Progenitor cell of endocrine pancreas (in vitro differentiated cells): Measurements from ENCODE around the gene ASAP3. TPM values are rescaled to one million over a fixed set of nuclear protein-coding genes. Genes with fewer than 3 reads are reported as not detected.

Experiments
- DNase-seq: peaks from one replicate; pipeline ENCODE4 v3.0.0; 2021; ENCODE audit warnings: low spot score; ENCODE audit not compliant: unreplicated experiment
- H3K27ac Mint-ChIP-seq: 2 replicates; pipeline ENCODE4 v1.8.0; 2021; ENCODE audit warnings: mild to moderate bottlenecking, moderate library complexity, mixed read lengths
- H3K27me3 Mint-ChIP-seq: 2 replicates; pipeline ENCODE4 v1.8.0; 2021; ENCODE audit warnings: mixed read lengths
- H3K36me3 Mint-ChIP-seq: 2 replicates; pipeline ENCODE4 v1.8.0; 2022; ENCODE audit warnings: mixed read lengths; ENCODE audit not compliant: insufficient read depth
- H3K4me1 Mint-ChIP-seq: 2 replicates; pipeline ENCODE4 v1.8.0; 2021; ENCODE audit warnings: low read depth, mixed read lengths
- H3K4me3 Mint-ChIP-seq: 2 replicates; pipeline ENCODE4 v1.8.0; 2021; ENCODE audit warnings: low read depth, mild to moderate bottlenecking, moderate library complexity, mixed read lengths
- H3K9me3 Mint-ChIP-seq: 2 replicates; pipeline ENCODE4 v1.8.0; 2021; ENCODE audit warnings: low read depth, mixed read lengths
- CTCF ChIP-seq: fragments of 200-600 bp; sonication (generic); IDR thresholded peaks from one replicate; pipeline ENCODE4 v1.5.0; 2021; ENCODE audit warnings: antibody characterized with exemption, mild to moderate bottlenecking; ENCODE audit not compliant: unreplicated experiment
- total RNA-seq: library from RNA; stranded (reverse); gene quantifications from 2 replicates; pipeline ENCODE4 v1.2.1, GENCODE V29; 2021

ASAP3 gene
- total RNA-seq, 1 donor from 2014 or later: 67.8 TPM

GRCh38 chr1:23526329-23527041, 42.5 kb upstream of the ASAP3 start:
- no peak overlapping the region for H3K27ac Mint-ChIP-seq

DNA sequence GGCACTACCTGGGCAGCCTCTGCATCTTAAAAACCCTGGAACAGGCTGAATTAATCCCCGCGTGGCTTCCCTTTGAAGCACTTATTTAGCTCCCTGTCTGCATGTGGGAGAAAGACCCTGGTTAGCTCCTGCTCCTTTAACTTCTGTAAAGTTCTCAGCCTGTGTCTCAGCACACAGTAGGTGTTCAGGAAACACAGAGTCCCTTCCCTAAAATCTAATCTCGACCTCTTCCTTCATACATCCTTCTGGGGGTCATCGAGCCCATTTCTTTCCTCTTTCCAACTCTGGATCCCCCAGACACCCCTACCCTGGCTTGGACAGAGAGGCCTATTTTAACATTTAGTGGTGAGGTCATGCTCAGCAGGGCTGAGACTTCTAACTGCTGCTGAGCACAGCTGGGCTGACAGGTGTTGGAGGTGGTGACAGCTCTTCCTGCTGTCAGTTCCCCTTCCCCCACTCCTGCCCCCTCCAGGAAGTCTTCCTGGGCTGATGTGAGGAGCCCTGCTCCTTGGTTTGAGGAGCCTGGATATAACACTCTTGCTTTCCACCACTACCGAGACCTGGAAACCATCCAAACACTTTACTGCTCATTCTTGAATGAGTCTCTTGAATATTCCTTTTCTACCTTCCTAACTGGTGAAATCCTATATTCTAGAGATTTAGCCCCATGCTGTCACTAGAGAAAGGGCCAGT, 41.7 kb upstream of the ASAP3 start:
- H3K4me1 Mint-ChIP-seq: peaks cover 3% of the 10 kb centered on the region
- no peak overlapping the region for H3K4me3 Mint-ChIP-seq
- peaks cover 7% of the 10 kb centered on the region for H3K27me3 Mint-ChIP-seq
- no peak for TF ChIP-seq CTCF
- DNase-seq: no peak
- no peak overlapping the region for H3K27ac Mint-ChIP-seq
- no peaks in the 10 kb centered on the region for H3K36me3 Mint-ChIP-seq
- H3K9me3 Mint-ChIP-seq: no peaks in the 10 kb centered on the region

More at GRCh38 chr1:23526329-23527041, 42.5 kb upstream of the ASAP3 start:
- Mint-ChIP-seq H3K36me3 (no peaks in the 10 kb centered on the region), H3K27me3 (peaks cover 7% of the 10 kb centered on the region), H3K4me3 (no peak overlapping the region), H3K4me1 (peaks cover 5% of the 10 kb centered on the region), H3K9me3 (no peaks in the 10 kb centered on the region)
- no peak for TF ChIP-seq CTCF
- no peak for DNase-seq

DNA sequence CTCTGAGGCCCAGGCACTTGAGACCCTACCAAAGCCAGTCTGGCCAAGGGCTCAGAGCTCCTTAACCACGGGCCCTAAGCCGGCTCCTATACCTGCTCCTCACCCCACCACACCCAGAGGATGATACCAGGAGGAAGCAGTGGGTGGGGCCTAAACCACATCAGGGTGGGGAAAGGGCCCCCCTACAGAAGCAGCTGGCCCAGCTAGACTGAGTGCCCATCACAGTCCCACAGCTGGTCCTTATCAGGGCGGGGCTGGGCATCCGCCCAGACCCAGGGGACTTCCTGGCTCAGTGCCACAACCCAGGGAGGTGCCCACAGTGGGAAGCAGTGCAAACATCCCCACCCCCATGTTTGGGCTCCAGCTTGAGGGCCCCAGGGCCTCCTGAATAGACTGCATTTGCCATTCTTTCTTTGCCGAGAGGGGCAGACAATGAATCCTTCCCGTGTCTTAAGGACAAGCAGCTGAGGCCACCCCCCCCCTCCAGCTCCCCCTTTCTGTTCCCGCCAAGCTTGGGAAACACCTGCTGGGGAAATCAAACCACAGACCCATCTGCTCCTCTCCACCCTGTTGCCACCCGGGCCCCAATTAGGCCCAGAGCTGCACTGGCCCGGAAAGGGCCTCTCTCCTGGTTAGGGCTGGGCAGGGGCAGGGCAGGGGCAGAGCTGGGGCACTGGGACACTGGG, 40.9 kb upstream of the ASAP3 start:
- DNase-seq: no peak
- H3K27ac Mint-ChIP-seq: no peak overlapping the region
- H3K36me3 Mint-ChIP-seq: no peaks in the 10 kb centered on the region
- H3K9me3 Mint-ChIP-seq: no peaks in the 10 kb centered on the region
- H3K4me3 Mint-ChIP-seq: no peak overlapping the region
- H3K4me1 Mint-ChIP-seq: peaks cover 3% of the 10 kb centered on the region
- no peak for TF ChIP-seq CTCF
- H3K27me3 Mint-ChIP-seq: peaks cover 7% of the 10 kb centered on the region

DNA sequence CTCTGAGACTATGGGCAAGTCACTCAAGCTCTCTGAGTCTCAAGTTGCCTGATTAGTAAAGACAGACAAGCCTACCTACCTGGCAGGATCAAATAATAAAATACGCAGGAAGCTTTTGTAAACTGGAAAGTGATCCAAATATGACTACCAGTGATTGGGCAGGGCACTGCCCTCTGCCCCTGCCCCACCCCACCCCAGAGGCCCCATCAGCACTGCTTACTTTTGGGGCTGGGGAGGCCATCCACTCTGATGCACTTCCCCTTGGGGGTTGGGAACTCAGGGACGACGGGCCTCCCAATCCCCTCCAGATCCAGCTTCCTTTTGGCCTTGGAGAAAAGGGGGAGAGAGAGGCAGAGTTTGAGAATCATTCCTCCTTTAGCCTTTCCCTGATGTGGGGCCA, 40.2 kb upstream of the ASAP3 start:
- Mint-ChIP-seq H3K4me1 (peaks cover 1% of the 10 kb centered on the region), H3K36me3 (peaks cover under 1% of the 10 kb centered on the region), H3K27ac (no peak overlapping the region), H3K9me3 (no peaks in the 10 kb centered on the region), H3K27me3 (peaks cover 3% of the 10 kb centered on the region), H3K4me3 (no peak overlapping the region)
- DNase-seq: no peak
- no peak for TF ChIP-seq CTCF

DNA sequence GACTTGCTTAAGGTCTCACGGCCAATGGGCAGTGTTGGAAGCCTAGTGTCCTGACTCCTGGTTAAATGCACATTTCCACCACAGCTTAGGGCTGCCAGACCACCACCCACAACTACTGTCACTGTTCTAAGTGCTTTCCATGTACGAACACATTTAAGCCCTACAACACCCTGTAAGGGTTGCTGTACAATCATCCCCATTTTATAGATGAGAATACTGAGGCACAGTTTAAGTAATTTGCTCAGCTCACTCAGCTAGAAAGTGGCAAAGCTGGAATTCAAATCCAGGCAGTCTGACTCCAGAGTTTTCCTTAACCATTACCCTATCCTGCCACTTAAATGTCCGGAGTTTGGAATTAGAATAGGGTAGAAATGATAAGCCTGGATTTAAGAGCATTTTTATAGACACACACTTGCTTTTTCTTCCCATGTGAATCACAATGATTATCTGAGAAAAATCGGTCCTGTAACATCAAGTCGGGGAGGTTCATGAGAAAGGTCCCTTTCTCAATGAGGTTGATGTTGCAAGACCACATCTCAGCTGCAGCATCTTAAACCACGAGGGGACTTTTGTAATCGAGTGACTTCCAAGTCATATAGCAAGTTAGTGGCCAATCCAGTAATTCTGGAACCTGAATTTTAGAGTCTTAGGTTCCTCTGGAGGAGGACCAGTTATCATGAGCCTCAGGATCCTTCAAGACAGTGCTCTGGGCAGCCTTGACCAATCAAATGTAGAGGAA, 38.4 kb upstream of the ASAP3 start:
- no peaks in the 10 kb centered on the region for H3K4me1 Mint-ChIP-seq

More for the DNA sequence above, 38.4 kb upstream of the ASAP3 start:
- Mint-ChIP-seq H3K4me3 (no peak overlapping the region), H3K9me3 (no peaks in the 10 kb centered on the region), H3K27ac (no peak overlapping the region), H3K27me3 (no peaks in the 10 kb centered on the region), H3K36me3 (peaks cover 4% of the 10 kb centered on the region)
- no peak for TF ChIP-seq CTCF
- DNase-seq: no peak
